ENCODE data around the gene ATP5F1A. TPM values are rescaled to one million over a fixed set of nuclear protein-coding genes. Genes with fewer than 3 reads are reported as not detected.

The ATP5F1A gene
- total and polyA plus RNA-seq, 2 donors (not counting 3 experiments of a cell fraction or from before 2014, with no cell fraction given) = 405 to 585 TPM

DNA sequence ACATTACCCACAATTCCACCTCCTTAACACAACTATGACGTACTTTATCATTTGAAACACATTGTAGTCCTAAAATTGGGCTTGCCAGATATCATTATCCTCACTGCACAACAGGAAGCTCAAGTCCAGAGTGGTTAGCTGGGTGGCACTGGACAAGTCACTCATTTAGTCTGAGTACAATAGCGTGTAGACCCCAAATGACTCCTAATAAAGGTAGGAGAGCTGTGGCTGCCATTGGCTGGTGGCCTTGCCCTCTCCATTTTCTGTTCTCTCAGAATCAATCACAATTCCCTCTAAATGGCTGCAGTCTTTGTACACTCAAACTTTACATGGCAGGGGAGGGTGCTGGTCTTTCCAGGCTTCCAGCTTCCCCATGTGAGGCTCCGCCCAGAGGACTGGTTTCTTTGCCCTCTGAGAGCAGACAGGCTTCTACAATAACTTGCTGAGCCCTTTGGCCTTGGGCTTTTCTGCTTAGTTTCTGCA lies 37.7 kb downstream of the ATP5F1A start:
- ChIA-PET POLR2A (no interaction called here), CTCF (interaction anchor here (1.8 to 2.7 kb wide), 2 partner anchors 9 to 13 kb away, joined by 7 to 13 read pairs; no protein-coding TSS in a partner anchor)
- Histone ChIP-seq H3K79me2 (ENCODE audit: control insufficient read depth, insufficient read depth, low read length) (no peaks in the 10 kb centered on the region), H3K9me3 (replicated peaks; ENCODE audit: control insufficient read depth, insufficient read depth, low read length) (no peaks in the 10 kb centered on the region), H3K9ac (replicated peaks; ENCODE audit: extremely low read depth, insufficient read depth, low read length) (no peak overlapping the region), H4K20me1 (replicated peaks; ENCODE audit: control insufficient read depth, extremely low read depth, insufficient read depth, low read length) (no peaks in the 10 kb centered on the region), H3K36me3 (ENCODE audit: control insufficient read depth in 2 of 2, extremely low read depth in 1 of 2, insufficient read depth in 2 of 2, low read length in 2 of 2) (no peaks in the 10 kb centered on the region), H3K9me1 (replicated peaks; ENCODE audit: control insufficient read depth, extremely low read depth, insufficient read depth, low read length) (no peaks in the 10 kb centered on the region), H3K27ac (ENCODE audit: insufficient read depth, low read depth, low read length) (no peak overlapping the region), H2AFZ (ENCODE audit: low read depth, low read length) (no peak overlapping the region), H3K27me3 (ENCODE audit: control insufficient read depth in 2 of 2, insufficient read depth in 2 of 2, low read length in 2 of 2) (no peaks in the 10 kb centered on the region), H3K4me3 (replicated peaks in 1 of 3; ENCODE audit: insufficient read depth in 1 of 3, low read depth in 1 of 3, low read length in 3 of 3) (no peak overlapping the region), H3K4me1 (ENCODE audit: control insufficient read depth, extremely low read depth, insufficient read depth, low read length) (no peaks in the 10 kb centered on the region), H3K4me2 (ENCODE audit: insufficient read depth, low read length) (no peak overlapping the region)
- TF ChIP-seq GATA2 (IDR thresholded peaks at IDR 0.05; ENCODE audit: insufficient read depth, insufficient read length, low read depth, low read length) (no peak), POLR2AphosphoS5 (IDR thresholded peaks at IDR 0.05; ENCODE audit: insufficient read depth, low read depth, low read length) (no peak), MAX (IDR thresholded peaks at IDR 0.05; ENCODE audit: insufficient read depth, insufficient read length) (no peak), MYC (IDR thresholded peaks at IDR 0.05; ENCODE audit: low read depth, low read length) (no peak), POLR2A (IDR thresholded peaks at IDR 0.05; ENCODE audit: low read depth, low read length) (no peak), EZH2 (IDR thresholded peaks at IDR 0.05; ENCODE audit: borderline replicate concordance, low read depth, low read length, severe bottlenecking) (no peak), JUN (IDR thresholded peaks at IDR 0.05; ENCODE audit: borderline replicate concordance, insufficient read depth, insufficient read length, low read depth) (no peak), FOS (IDR thresholded peaks at IDR 0.05; ENCODE audit: borderline replicate concordance, insufficient read depth, low read length) (no peak)
- TF ChIP-seq, protein P1, sequence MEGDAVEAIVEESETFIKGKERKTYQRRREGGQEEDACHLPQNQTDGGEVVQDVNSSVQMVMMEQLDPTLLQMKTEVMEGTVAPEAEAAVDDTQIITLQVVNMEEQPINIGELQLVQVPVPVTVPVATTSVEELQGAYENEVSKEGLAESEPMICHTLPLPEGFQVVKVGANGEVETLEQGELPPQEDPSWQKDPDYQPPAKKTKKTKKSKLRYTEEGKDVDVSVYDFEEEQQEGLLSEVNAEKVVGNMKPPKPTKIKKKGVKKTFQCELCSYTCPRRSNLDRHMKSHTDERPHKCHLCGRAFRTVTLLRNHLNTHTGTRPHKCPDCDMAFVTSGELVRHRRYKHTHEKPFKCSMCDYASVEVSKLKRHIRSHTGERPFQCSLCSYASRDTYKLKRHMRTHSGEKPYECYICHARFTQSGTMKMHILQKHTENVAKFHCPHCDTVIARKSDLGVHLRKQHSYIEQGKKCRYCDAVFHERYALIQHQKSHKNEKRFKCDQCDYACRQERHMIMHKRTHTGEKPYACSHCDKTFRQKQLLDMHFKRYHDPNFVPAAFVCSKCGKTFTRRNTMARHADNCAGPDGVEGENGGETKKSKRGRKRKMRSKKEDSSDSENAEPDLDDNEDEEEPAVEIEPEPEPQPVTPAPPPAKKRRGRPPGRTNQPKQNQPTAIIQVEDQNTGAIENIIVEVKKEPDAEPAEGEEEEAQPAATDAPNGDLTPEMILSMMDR (IDR thresholded peaks at IDR 0.05; ENCODE audit: extremely low read depth in 1 of 2, insufficient read depth in 1 of 2, low read depth in 1 of 2, low read length in 2 of 2) = no peak
- FAIRE-seq (no peak), DNase-seq (ENCODE audit: low read depth, low spot score) (no peak)
- intact Hi-C loops (cut with micrococcal nuclease) (loop anchor here (10.0 kb wide), 1 partner anchor 64 kb away; no protein-coding TSS in a partner anchor), dilution Hi-C loops (cut with MboI; ENCODE audit: extremely low pct_ligation_motif_present, low sequenced_read_pairs) (no loop called here)
- no TSS peak for BruUV-seq (replicated peaks)
